Uterus (tissue), 4 donors: Measurements from ENCODE around the gene GPR85. TPM values are rescaled to one million over a fixed set of nuclear protein-coding genes. Genes with fewer than 3 reads are reported as not detected.

ENCODE experiments used
- DNase-seq, 2 donors: peaks; one replicate each; pipeline ENCODE4 v3.0.0-alpha.2; 2019 to 2020
- H3K27ac ChIP-seq, 2 donors: fragments of 200-600 bp; sonication (generic); 1 replicate in 1 of 2; 2 replicates in 1 of 2; pipeline ENCODE4 v1.5.1; 2016 to 2018
- H3K27me3 ChIP-seq, 2 donors: fragments of 200-600 bp; sonication (generic); one replicate each; pipeline ENCODE4 v1.5.1; 2018 to 2019; ENCODE audit warnings: control low read depth in 1 of 2
- H3K36me3 ChIP-seq, 2 donors: fragments of 200-600 bp; sonication (generic); one replicate each; pipeline ENCODE4 v1.5.1; 2019; ENCODE audit warnings: control low read depth in 1 of 2
- H3K4me1 ChIP-seq, 2 donors: fragments of 200-600 bp; sonication (generic); one replicate each; pipeline ENCODE4 v1.5.1; 2018 to 2019; ENCODE audit warnings: control low read depth in 1 of 2
- H3K4me3 ChIP-seq, 2 donors: fragments of 200-600 bp; sonication (generic); 1 replicate in 1 of 2; 2 replicates in 1 of 2; pipeline ENCODE4 v1.5.1; 2018 to 2019; ENCODE audit warnings: mild to moderate bottlenecking in 1 of 2
- H3K9me3 ChIP-seq, 2 donors: fragments of 200-600 bp; sonication (generic); one replicate each; pipeline ENCODE4 v1.5.1; 2019; ENCODE audit warnings: control low read depth in 1 of 2
- POLR2A ChIP-seq, 2 donors: fragments of 450-650 bp; IDR thresholded peaks; one replicate each; pipeline ENCODE4 v1.6.1; 2016; ENCODE audit warnings: antibody characterized with exemption in 2 of 2, mild to moderate bottlenecking in 1 of 2, moderate library complexity in 1 of 2
- intact Hi-C: fragments of 100-400 bp; cut with DNase I; formaldehyde crosslinking; loops from one replicate; pipeline ENCODE4 v1.15.1; 2023; ENCODE audit warnings: low total_unique reads
- total RNA-seq, 4 donors: library from RNA; depleted of rRNA in 3 of 4; stranded (reverse); fragments of >200 nt in 3 of 4; gene quantifications; one replicate each; pipeline versions ENCODE4 v1.1.0 to v1.2.4, GENCODE V29; 2014 to 2023
- TF ChIP-seq, protein P1 (sequence below), 4 experiments: fragments of 200-600 bp in 2 of 4; fragments of 450-650 bp in 2 of 4; sonication (generic) in 2 of 4; IDR thresholded peaks; one replicate each; pipeline ENCODE4 v1.5.1; 2016 to 2019; ENCODE audit warnings: antibody characterized with exemption in 4 of 4, mild to moderate bottlenecking in 2 of 4, moderate library complexity in 1 of 4
- donor health status: DM: yes; HTN: yes; CAD: no.

The GPR85 gene
- total RNA-seq, 4 donors from 2014 or later: 1.0 to 4.8 TPM; not detected in 2

DNA sequence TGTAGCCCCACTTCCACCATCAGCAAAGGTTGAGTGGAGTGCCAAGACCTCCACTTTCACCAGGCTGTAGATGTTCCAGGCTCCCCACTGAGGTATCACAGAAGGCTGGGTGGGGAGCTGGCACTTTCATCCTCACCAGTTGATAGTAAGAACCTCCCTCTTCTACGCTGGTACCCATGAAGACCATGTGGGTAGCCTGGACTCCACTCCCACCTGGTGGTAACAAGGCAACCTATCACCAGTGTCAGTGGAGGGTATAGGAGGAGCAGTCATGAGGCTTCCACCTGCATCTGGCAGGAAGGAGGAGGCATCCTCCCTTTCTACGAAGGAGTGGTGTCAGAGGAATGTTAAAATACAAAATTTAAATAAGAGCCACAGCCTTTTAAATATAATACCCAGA, 27.3 kb upstream of the GPR85 start:
- no peaks in the 10 kb centered on the region for H3K4me1 ChIP-seq
- no peak overlapping the region for H3K27ac ChIP-seq
- DNase-seq: no peak
- H3K27me3 ChIP-seq: no peaks in the 10 kb centered on the region
- intact Hi-C loops: no loop called here
- H3K36me3 ChIP-seq: no peaks in the 10 kb centered on the region
- no peaks in the 10 kb centered on the region for H3K9me3 ChIP-seq
- TF ChIP-seq, protein P1, sequence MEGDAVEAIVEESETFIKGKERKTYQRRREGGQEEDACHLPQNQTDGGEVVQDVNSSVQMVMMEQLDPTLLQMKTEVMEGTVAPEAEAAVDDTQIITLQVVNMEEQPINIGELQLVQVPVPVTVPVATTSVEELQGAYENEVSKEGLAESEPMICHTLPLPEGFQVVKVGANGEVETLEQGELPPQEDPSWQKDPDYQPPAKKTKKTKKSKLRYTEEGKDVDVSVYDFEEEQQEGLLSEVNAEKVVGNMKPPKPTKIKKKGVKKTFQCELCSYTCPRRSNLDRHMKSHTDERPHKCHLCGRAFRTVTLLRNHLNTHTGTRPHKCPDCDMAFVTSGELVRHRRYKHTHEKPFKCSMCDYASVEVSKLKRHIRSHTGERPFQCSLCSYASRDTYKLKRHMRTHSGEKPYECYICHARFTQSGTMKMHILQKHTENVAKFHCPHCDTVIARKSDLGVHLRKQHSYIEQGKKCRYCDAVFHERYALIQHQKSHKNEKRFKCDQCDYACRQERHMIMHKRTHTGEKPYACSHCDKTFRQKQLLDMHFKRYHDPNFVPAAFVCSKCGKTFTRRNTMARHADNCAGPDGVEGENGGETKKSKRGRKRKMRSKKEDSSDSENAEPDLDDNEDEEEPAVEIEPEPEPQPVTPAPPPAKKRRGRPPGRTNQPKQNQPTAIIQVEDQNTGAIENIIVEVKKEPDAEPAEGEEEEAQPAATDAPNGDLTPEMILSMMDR (IDR thresholded peaks at IDR 0.05): no peak
- no peak for TF ChIP-seq POLR2A (IDR thresholded peaks at IDR 0.05)
- H3K4me3 ChIP-seq: no peak overlapping the region

DNA sequence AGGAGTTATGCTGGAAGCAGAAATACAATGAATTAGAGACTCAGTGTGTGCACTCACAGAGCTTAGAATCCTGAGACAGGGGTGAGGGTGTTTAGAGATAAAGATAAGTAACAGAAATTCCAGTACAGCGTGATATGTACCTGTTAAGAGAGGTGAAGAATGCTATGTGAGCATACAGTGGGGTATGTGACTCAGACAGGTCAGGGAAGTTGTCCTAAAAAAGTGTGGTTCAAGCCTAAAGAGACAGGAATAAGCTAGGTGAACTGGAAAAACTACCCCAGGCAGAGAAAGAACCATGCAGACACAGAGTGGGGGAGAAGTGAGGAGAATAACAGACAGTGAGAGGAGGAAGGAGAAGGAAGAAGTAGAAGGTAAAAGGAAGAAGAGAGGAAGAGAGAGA, 23.1 kb upstream of the GPR85 start:
- Histone ChIP-seq H3K4me1 (no peaks in the 10 kb centered on the region), H3K36me3 (no peaks in the 10 kb centered on the region), H3K4me3 (no peak overlapping the region), H3K27me3 (no peaks in the 10 kb centered on the region), H3K27ac (no peak overlapping the region), H3K9me3 (no peaks in the 10 kb centered on the region)
- DNase-seq: no peak
- TF ChIP-seq, protein P1 (IDR thresholded peaks at IDR 0.05): no peak
- no peak for TF ChIP-seq POLR2A (IDR thresholded peaks at IDR 0.05)
- intact Hi-C loops: no loop called here

DNA sequence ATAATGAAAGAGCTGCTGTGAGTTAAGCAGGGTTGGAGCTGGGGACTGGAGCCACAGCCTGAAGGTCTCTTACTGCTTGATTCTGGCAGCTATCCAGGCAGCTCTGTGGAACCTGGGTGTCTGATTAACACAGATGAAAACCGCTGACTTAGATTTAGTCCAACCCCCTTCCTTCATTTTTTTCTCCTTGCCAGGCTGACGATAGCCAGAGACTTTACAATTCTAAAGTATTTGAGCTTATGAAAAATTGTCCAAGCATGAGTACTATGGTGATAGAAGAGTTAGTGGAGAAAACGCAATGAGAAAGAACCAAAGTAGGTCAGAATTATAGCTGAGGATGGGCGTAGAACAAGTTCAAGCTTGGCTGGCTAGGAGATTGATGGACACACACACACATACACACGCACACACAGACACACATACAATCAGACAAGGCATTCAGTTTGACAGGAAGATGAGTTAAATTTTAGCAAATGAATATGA, 13.5 kb upstream of the GPR85 start:
- H3K9me3 ChIP-seq: no peaks in the 10 kb centered on the region
- H3K27me3 ChIP-seq: no peaks in the 10 kb centered on the region
- no peak overlapping the region for H3K27ac ChIP-seq
- peak in 1 of 2 donors; percentile 19 for DNase-seq
- H3K36me3 ChIP-seq: no peaks in the 10 kb centered on the region
- H3K4me1 ChIP-seq: no peaks in the 10 kb centered on the region
- no peak overlapping the region for H3K4me3 ChIP-seq
- no peak for TF ChIP-seq POLR2A (IDR thresholded peaks at IDR 0.05)
- TF ChIP-seq, protein P1 (IDR thresholded peaks at IDR 0.05): no peak
- intact Hi-C loops: no loop called here

DNA sequence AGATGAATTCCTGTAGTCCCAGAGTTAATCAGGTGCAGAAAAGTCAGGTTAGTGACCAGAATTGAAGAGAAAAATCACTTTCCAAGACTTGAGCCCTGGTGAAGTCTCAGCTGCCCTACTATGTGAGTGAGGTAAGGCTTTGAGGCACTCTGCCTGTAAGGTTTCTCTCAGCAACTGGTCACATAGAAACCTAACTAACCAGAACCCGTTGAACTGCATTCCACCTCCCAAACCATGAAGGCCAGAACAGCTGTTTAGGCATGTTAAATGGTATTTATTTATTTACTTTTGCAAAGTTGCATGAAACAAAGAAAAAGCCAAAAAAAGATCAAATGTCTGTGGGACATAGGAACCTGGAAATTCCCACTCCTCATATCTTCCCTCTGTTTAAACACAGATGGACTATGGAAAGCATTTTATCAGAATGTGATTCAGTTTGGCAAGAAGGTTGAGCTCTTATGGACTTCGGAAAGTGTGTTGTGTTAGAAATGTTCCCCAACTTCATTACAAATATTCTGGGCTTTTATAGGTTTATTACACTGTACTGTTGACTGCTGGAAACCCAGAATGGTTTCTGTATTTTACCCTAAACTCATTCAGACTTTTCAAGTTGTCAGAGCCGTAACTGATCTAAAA, 12.8 kb upstream of the GPR85 start:
- intact Hi-C loops: no loop called here
- TF ChIP-seq POLR2A (IDR thresholded peaks at IDR 0.05): no peak
- TF ChIP-seq, protein P1 (IDR thresholded peaks at IDR 0.05): no peak
- no peak overlapping the region for H3K4me3 ChIP-seq
- no peak for DNase-seq
- no peaks in the 10 kb centered on the region for H3K4me1 ChIP-seq
- H3K36me3 ChIP-seq: no peaks in the 10 kb centered on the region
- no peaks in the 10 kb centered on the region for H3K27me3 ChIP-seq
- no peaks in the 10 kb centered on the region for H3K9me3 ChIP-seq
- H3K27ac ChIP-seq: no peak overlapping the region

DNA sequence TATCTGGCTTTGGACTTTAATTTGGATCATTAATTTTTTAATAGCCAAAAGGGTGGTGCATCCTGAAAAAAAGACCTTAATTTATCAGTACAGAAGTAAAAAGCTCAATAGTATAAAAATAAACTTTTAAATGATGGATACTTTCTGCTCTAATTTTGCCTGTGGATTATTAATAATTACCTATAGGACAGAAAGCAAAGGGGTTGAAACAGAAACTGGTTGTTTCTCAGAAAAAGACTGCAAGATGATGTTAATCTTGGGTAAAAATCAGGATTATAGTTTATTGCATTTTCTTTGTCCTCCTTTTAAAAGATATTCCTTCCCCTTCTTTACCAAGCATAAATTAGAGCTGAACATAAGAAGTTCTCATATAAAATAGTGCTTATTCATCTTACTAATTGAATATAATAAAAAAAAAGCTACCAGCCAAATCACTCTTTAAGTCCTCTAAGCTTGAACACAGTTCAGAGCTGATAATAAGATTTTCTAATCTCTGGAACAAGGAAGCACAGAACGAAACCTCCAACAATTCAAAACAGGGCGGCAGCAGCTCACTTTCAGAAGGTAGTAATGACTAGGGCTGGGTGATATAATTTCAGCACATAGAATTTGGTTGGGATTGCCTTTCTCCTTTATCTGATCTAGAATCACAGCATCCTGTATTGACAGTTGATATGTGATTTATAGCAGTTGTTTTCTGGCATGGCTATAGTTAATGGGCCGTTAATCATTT, 8.1 kb upstream of the GPR85 start:
- no peaks in the 10 kb centered on the region for H3K27me3 ChIP-seq
- DNase-seq: no peak
- H3K4me1 ChIP-seq: no peaks in the 10 kb centered on the region
- no peak for TF ChIP-seq POLR2A (IDR thresholded peaks at IDR 0.05)
- TF ChIP-seq, protein P1 (IDR thresholded peaks at IDR 0.05): no peak
- no peaks in the 10 kb centered on the region for H3K36me3 ChIP-seq
- no peak overlapping the region for H3K27ac ChIP-seq
- no peak overlapping the region for H3K4me3 ChIP-seq
- intact Hi-C loops: no loop called here
- H3K9me3 ChIP-seq: no peaks in the 10 kb centered on the region
